Measurements from ENCODE around the gene WFS1.

WFS1 gene

GRCh38 chr4:6297266-6297815 is 27.7 kb downstream of the WFS1 start:
- DNase-seq = no peak

GRCh38 chr4:6298035-6298434 is 28.4 kb downstream of the WFS1 start:
- DNase-seq = no peak

GRCh38 chr4:6298852-6299251 is 29.2 kb downstream of the WFS1 start:
- DNase-seq = no peak

GRCh38 chr4:6299875-6300274 is 30.2 kb downstream of the WFS1 start:
- DNase-seq = no peak

GRCh38 chr4:6300359-6300758 is 30.7 kb downstream of the WFS1 start:
- no peak for DNase-seq

- no peak for DNase-seq
These were observed 31.5 kb downstream of the WFS1 start for GRCh38 chr4:6301051-6301731.

- DNase-seq = no peak
These were observed 32.2 kb downstream of the WFS1 start for GRCh38 chr4:6301732-6302442.

GRCh38 chr4:6302869-6303268 is 33.2 kb downstream of the WFS1 start:
- DNase-seq = no peak

GRCh38 chr4:6303943-6304342 is 34.3 kb downstream of the WFS1 start:
- no peak for DNase-seq

- no peak for DNase-seq
These were observed 36.6 kb downstream of the WFS1 start for GRCh38 chr4:6306299-6306698.

GRCh38 chr4:6307230-6307629 is 37.6 kb downstream of the WFS1 start:
- no peak for DNase-seq

GRCh38 chr4:6307891-6308290 is 38.2 kb downstream of the WFS1 start:
- no peak for DNase-seq

GRCh38 chr4:6308899-6309643 is 39.4 kb downstream of the WFS1 start:
- DNase-seq = peak; percentile 85

GRCh38 chr4:6309777-6310176 is 40.1 kb downstream of the WFS1 start:
- DNase-seq = no peak

GRCh38 chr4:6313216-6313615 is 43.6 kb downstream of the WFS1 start:
- no peak for DNase-seq

- DNase-seq = no peak
These were observed 46.9 kb downstream of the WFS1 start for GRCh38 chr4:6316461-6317003.

GRCh38 chr4:6318206-6318605 is 48.6 kb downstream of the WFS1 start:
- no peak for DNase-seq

GRCh38 chr4:6319530-6320150 is 50.0 kb downstream of the WFS1 start:
- DNase-seq = no peak

- no peak for DNase-seq
These were observed 51.0 kb downstream of the WFS1 start for GRCh38 chr4:6320663-6321062.

GRCh38 chr4:6321361-6321760 is 51.7 kb downstream of the WFS1 start:
- no peak for DNase-seq

GRCh38 chr4:6322067-6322760 is 52.6 kb downstream of the WFS1 start:
- no peak for DNase-seq

Data from right kidney (tissue), 1 donor.